Heart left ventricle (tissue), 16 donors: ENCODE results near the gene LAGE3. TPM values are rescaled to one million over a fixed set of nuclear protein-coding genes. Genes with fewer than 3 reads are reported as not detected.
A peak's percentile ranks its signal among the peaks of the same experiment; 100 is the strongest.

Experiments used
- ATAC-seq, 4 donors: fragments of 200-7000 bp; cut with Tn5 transposase; one replicate each; pipeline ENCODE4 v1.9.1; 2020 to 2022; ENCODE audit warnings: moderate library complexity in 4 of 4, mild to moderate bottlenecking in 3 of 4, moderate number of reproducible peaks in 1 of 4
- DNase-seq, 5 donors: peaks; one replicate each; pipeline ENCODE4 v3.0.0-alpha.2; 2020
- H3K27ac ChIP-seq, 12 donors: fragments of 200-600 bp; sonication (generic) in 4 of 12; one replicate each; pipeline versions ENCODE4 v1.5.0 to v1.8.0; 2016 to 2022; ENCODE audit warnings: mild to moderate bottlenecking in 2 of 12
- H3K27me3 ChIP-seq, 9 donors: fragments of 200-600 bp; sonication (generic) in 2 of 9; one replicate each; pipeline versions ENCODE4 v1.5.1 to v1.8.0; 2016 to 2022; ENCODE audit warnings: mild to moderate bottlenecking in 3 of 9
- H3K36me3 ChIP-seq, 9 donors: fragments of 200-600 bp; sonication (generic) in 2 of 9; one replicate each; pipeline versions ENCODE4 v1.5.0 to v1.8.0; 2018 to 2022; ENCODE audit warnings: mild to moderate bottlenecking in 2 of 9
- H3K4me1 ChIP-seq, 12 donors: fragments of 200-600 bp; sonication (generic) in 4 of 12; one replicate each; pipeline versions ENCODE4 v1.5.0 to v1.8.0; 2016 to 2022; ENCODE audit warnings: mild to moderate bottlenecking in 3 of 12
- H3K4me3 ChIP-seq, 12 donors: fragments of 200-600 bp; sonication (generic) in 4 of 12; one replicate each; pipeline versions ENCODE4 v1.5.0 to v1.8.0; 2017 to 2022; ENCODE audit warnings: mild to moderate bottlenecking in 9 of 12, moderate library complexity in 4 of 12
- H3K9me3 ChIP-seq, 12 donors: fragments of 200-600 bp; sonication (generic) in 4 of 12; one replicate each; pipeline versions ENCODE4 v1.5.0 to v1.8.0; 2016 to 2022; ENCODE audit warnings: mild to moderate bottlenecking in 1 of 12
- POLR2A ChIP-seq, 2 donors: fragments of 450-650 bp; IDR thresholded peaks; one replicate each; pipeline ENCODE4 v1.6.1; 2017; ENCODE audit warnings: antibody characterized with exemption in 2 of 2, mild to moderate bottlenecking in 2 of 2, moderate library complexity in 2 of 2
- WGBS, 4 donors: extraction: QIAGEN DNeasy Blood & Tissue Kit in 2 of 4; methylation state at CpG; one replicate each; pipeline versions ENCODE4 v1.1.5 to v1.1.7; 2013 to 2018; 5-methylcytosine and 5-hydroxymethylcytosine counted together
- intact Hi-C, 10 donors: fragments of 100-400 bp; cut with DNase I; formaldehyde crosslinking; loops; one replicate each; pipeline versions ENCODE4 v1.11.1 to v1.14.2; 2022
- polyA plus RNA-seq, 2 donors: library from polyadenylated mRNA; stranded (reverse); fragments of 200-250 nt; gene quantifications; one replicate each; pipeline ENCODE4 v1.2.3, GENCODE V29; 2013
- total RNA-seq, 9 donors: library from RNA; depleted of rRNA in 2 of 9; stranded (reverse); fragments of >200 nt in 2 of 9; fragmentation: NEBNext Ultra II Directional in 3 of 9; extraction: Animal tissue kit (Norgen Biotek cat#: 25700) in 3 of 9; gene quantifications; one replicate each; pipeline versions ENCODE4 v1.1.0 to v1.2.4, GENCODE V29; 2016 to 2023
- TF ChIP-seq, protein P1 (sequence below), 12 donors: fragments of 200-600 bp; sonication (generic) in 4 of 12; IDR thresholded peaks; one replicate each; pipeline versions ENCODE4 v1.5.0 to v1.8.0; 2018 to 2022; ENCODE audit warnings: antibody characterized with exemption in 12 of 12, mild to moderate bottlenecking in 5 of 12
- donor health status: ischemic (EF 13 %, LVEDD 7.1; RV severe dilation, severe dysfunction).
- donor health status: healthy with polysubstance abuse.
- donor health status: DM: no; HTN: yes; CAD: no.
- donor health status: DM: no; HTN: no; CAD: no.
- donor health status: ischemic (EF 25% LVEDD 6.9; RV normal size, moderate dysfunction).
- donor health status: ischemic (EF 25% LVEDD 5.7; RV mildly dilated, moderate dysfunction).
- donor health status: healthy.
- donor health status: DM: yes; HTN: yes; CAD: no.
- donor health status: ischemic (EF 35%, LVEDD 5.7; RV mildly dilated, moderate dysfunction).
- donor health status: nonischemic (EF 11% LVEDD 7.7; RV severe dilation, severe dysfunction).
- donor health status: DM: yes; HTN: yes; CAD: no.
- donor health status: PGD.
- donor health status: ischemic (EF 29% LVEDD 5.4; RV normal size, mild dysfunction).
- donor health status: nonischemic (EF 23%, LVEDD 6.1; RV moderate dilation, normal function).

Gene LAGE3
- total and polyA plus RNA-seq, 11 donors: 15.1 to 26.8 (median 18.9) TPM

DNA sequence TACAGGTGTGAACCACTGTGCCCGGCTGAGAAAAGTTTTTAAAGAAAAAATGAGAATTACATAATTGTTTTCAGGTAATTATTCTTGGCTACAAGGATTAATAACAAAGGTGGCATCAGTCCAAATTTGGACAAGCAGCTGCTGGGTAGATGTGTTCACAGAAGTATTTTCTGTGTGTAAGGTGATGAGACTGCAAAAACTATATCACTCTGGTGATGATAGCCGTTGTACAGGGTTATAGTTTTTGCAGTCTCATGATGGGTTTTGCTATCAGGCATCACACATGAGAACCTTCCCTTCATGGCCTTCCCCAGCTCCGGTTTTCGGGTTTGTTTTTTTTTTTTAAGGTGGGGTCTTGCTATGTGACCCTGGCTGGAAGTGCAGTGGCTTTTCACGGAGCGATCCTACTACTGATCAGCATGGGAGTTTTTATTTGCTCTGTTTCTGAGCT is 16.4 kb upstream of the LAGE3 start:
- TF ChIP-seq, protein P1, sequence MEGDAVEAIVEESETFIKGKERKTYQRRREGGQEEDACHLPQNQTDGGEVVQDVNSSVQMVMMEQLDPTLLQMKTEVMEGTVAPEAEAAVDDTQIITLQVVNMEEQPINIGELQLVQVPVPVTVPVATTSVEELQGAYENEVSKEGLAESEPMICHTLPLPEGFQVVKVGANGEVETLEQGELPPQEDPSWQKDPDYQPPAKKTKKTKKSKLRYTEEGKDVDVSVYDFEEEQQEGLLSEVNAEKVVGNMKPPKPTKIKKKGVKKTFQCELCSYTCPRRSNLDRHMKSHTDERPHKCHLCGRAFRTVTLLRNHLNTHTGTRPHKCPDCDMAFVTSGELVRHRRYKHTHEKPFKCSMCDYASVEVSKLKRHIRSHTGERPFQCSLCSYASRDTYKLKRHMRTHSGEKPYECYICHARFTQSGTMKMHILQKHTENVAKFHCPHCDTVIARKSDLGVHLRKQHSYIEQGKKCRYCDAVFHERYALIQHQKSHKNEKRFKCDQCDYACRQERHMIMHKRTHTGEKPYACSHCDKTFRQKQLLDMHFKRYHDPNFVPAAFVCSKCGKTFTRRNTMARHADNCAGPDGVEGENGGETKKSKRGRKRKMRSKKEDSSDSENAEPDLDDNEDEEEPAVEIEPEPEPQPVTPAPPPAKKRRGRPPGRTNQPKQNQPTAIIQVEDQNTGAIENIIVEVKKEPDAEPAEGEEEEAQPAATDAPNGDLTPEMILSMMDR (IDR thresholded peaks at IDR 0.05): no peak
- no peak for TF ChIP-seq POLR2A (IDR thresholded peaks at IDR 0.05)
- no peak for ATAC-seq
- DNase-seq: no peak
- no peak overlapping the region for H3K4me3 ChIP-seq
- no peak overlapping the region for H3K27ac ChIP-seq
- H3K4me1 ChIP-seq: peaks cover 0 to 5% (median 0%) of the 10 kb centered on the region in 12 donors
- WGBS, 4 donors: 73 to 81% (median 78%) methylated on average over 6 of the region's 6 CpGs
- intact Hi-C loops: no loop called here
- no peaks in the 10 kb centered on the region for H3K36me3 ChIP-seq
- H3K27me3 ChIP-seq: no peaks in the 10 kb centered on the region
- H3K9me3 ChIP-seq: no peaks in the 10 kb centered on the region

DNA sequence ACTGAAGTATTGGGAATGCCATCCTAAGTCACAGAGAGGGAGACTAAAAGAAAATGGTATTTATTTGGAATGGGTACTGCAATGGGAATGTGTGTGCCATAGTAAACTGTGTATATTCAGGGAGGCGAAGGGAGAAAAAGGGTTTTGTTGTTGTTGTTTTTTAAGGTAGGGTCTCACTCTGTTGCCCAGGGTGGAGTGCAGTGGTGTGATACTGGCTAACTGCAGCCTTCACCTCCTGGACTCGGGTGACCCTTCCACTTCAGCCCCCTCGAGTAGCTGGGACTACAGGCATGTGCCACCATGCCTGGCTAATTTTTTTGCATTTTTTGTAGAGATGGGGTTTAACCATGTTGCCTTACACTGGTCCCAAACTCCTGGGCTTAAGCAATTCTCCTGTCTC is 15.6 kb upstream of the LAGE3 start:
- Histone ChIP-seq H3K4me1 (peaks cover 0 to 7% (median 0%) of the 10 kb centered on the region in 12 donors), H3K27ac (no peak overlapping the region), H3K9me3 (no peaks in the 10 kb centered on the region), H3K36me3 (no peaks in the 10 kb centered on the region), H3K4me3 (no peak overlapping the region), H3K27me3 (no peaks in the 10 kb centered on the region)
- intact Hi-C loops: loop anchor here in 1 of 10 donors (5.0 kb wide), 1 partner anchor 97 kb away; the partner anchor contains the start of gene RPL10
- DNase-seq (no peak), ATAC-seq (no peak)
- TF ChIP-seq, protein P1 (IDR thresholded peaks at IDR 0.05): no peak
- no peak for TF ChIP-seq POLR2A (IDR thresholded peaks at IDR 0.05)
- WGBS, 4 donors: 67 to 91% (median 79%) methylated on average over 3 of the region's 3 CpGs

DNA sequence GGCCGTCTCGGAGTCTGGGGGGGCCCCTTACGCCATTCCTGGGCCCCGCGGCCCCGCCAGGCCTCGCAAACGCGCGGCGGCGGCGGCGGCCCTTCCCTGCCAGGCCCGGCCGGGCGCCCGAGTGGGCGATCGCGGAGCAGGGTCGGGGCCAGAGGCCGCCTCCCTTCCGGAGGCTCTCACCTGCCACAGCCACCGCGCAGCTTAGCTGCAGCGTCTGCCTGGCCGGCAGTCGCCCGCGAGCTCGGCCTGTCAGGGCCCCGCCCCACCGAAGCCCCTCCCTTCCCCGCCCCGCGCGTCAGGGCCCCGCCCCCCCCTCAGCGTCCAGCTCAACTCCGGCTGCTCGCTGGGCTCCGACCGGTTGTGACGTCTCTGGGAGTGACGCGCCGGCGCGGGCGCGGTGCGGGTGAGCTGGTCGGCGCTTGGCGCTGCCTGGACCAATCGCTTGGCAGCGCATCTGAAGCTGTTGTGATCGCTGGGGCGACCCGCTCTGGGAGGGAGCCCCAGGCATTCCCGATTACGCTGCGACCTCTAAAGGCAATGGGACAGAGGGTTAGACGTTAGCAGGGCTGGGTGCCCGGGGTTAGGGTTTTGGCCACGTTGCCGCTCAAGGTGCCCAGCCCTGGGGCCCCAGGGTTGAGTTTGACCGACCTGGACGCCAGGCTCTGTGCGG is 11.5 kb upstream of the LAGE3 start, which contains the start of gene SLC10A3:
Gene SLC10A3 (minus strand): TSS at position 216 of the 670 bp plus-strand sequence. CDS start 1,689 bp downstream, outside the sequence.
- 0 to 35% (median 15%) methylated on average over 26 to 66 of the region's 71 CpGs for WGBS, 4 donors
- intact Hi-C loops: loop anchor here in 2 of 10 donors (1.0 to 5.0 kb wide), 4 partner anchors 26 to 93 kb away; partner anchors contain the start of genes FAM3A (in 2 of the 2), ATP6AP1 (in 1 of the 2) and RPL10 (in 1 of the 2)
- ATAC-seq: peak; percentile 88 to 95 (median 91)
- Histone ChIP-seq H3K4me3 (peak within 1 kb of the TSS; percentile 32 to 87 (median 69)), H3K27me3 (no peaks in the 10 kb centered on the region), H3K9me3 (no peaks in the 10 kb centered on the region), H3K27ac (peak within 1 kb of the TSS; percentile 87 to 97 (median 94)), H3K36me3 (peaks cover 0 to 6% (median 0%) of the 10 kb centered on the region in 9 donors), H3K4me1 (peaks cover 0 to 19% (median 5%) of the 10 kb centered on the region in 12 donors)
- peak; percentile 87 to 96 for TF ChIP-seq POLR2A (IDR thresholded peaks at IDR 0.05)
- TF ChIP-seq, protein P1 (IDR thresholded peaks at IDR 0.05): peak in 2 of 12 donors; percentile 12 to 17
- DNase-seq: peak; percentile 92 to 97 (median 95)

DNA sequence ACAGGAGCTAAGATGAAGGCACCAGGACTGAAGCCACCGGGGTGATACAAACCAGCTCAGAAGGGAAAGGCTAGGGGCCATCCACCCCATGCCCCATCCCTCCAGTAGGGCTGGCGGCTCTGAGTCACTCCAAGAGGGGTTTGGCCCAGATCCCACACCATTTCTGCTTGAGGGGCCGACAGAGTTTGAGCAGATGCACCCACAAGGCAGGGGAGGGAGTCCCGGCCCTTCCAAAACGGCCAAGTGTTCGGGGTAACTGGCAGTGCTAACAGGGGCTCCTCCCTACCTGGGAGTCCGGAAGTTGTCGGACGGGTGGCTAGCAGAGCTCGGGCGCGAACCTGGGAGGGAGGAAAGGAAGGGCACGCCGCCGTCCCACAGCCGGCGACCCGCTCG is 10.9 kb upstream of the LAGE3 start:
- Histone ChIP-seq H3K9me3 (no peaks in the 10 kb centered on the region), H3K4me1 (peaks cover 0 to 24% (median 10%) of the 10 kb centered on the region in 12 donors), H3K27me3 (no peaks in the 10 kb centered on the region), H3K36me3 (peaks cover 0 to 6% (median 2%) of the 10 kb centered on the region in 9 donors), H3K4me3 (peak overlapping the region; percentile 32 to 87 (median 69)), H3K27ac (peak overlapping the region; percentile 87 to 97 (median 94))
- peak in 1 of 5 donors; percentile 44 for DNase-seq
- ATAC-seq: peak in 2 of 4 donors; percentile 2 to 5
- TF ChIP-seq POLR2A (IDR thresholded peaks at IDR 0.05): no peak
- TF ChIP-seq, protein P1 (IDR thresholded peaks at IDR 0.05): no peak
- intact Hi-C loops: loop anchor here in 2 of 10 donors (1.0 to 5.0 kb wide), 4 partner anchors 26 to 93 kb away; partner anchors contain the start of genes FAM3A (in 2 of the 2), ATP6AP1 (in 1 of the 2) and RPL10 (in 1 of the 2)
- 0 to 64% (median 19%) methylated on average over 3 to 19 of the region's 19 CpGs for WGBS, 4 donors
